GM19193 (cell line): Measurements from ENCODE around the gene DLG5.

Source experiments
- POLR2A ChIP-seq: IDR thresholded peaks from 4 replicates; pipeline ENCODE4 v1.6.1; 2011; ENCODE audit not compliant: insufficient read depth, insufficient read length; ENCODE audit errors: extremely low read depth

DLG5 gene

DNA sequence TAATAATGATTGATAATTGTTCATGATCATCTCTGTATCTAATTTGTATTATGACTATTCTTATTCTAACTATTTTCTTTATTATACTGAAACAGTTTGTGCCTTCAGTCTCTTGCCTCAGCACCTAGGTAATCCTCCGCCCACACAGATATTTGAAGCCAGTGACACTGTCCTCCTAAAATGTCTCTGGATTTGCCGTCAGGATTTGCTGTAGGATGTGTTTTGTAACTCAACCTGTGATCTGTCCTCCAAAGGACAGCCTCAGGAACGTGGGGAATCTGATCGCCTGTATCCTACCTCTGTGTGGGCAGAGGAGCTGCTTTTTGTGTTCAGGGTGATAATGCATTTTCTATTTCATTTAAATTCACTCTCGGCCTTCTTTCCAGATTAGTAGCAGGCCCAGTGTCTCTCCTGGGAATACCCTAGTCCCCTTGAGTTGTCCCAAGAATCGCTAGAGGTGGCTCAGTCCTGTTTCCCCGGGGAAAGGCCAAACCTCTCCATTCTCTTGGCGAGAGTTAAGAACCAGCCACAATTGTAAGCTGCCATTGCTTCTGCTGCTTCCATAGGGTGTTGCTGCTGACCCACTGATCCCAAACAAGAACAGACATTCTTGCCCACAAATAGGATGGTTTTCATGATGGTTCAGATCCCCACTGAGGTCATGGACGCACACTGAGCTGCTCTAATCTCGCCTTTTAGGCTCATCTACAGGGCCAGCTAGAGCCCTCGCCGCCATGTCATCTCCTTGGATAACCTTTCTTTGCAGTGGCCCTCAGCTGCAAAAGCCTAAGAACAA lies 152.7 kb downstream of the DLG5 start:
- TF ChIP-seq POLR2A: no peak

DNA sequence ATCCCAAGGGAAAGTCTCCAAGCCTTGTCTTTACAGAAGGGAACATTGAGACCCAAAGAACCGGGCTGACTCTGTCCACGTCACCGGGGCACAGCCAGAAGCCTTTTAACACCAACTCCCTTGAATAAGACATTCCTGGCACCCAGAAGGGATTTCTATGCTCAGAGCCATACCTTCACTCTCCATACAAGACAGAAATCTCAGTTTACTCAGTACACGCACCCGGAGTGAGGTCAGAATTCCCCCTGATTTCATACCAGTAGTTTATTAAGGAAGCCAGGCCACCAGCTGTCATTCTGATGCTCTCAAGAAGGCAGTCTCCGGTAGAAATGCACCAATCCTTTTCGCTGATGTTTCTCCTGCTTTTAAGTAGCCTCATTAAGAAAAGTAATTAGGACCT lies 154.7 kb downstream of the DLG5 start:
- no peak for TF ChIP-seq POLR2A

DNA sequence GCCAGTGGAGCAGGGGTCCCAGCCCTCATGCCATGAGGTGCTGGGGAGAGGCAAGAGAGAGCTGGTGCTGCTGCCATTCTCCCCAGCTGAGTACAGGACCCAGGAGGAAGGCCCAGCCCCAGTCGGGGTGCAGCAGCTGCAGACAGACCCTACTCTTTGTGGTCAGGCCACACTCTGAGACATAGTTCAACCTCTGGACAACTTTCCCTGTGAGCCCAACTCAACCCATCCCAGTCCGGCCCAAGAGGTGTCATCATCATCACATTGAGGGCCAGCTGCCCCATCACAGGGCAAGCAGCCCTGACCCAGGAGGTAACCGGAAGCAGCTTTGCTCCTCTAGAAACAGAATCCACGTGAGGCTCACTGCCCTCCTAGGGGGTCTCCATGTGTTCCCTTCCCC lies 155.1 kb downstream of the DLG5 start:
- no peak for TF ChIP-seq POLR2A

DNA sequence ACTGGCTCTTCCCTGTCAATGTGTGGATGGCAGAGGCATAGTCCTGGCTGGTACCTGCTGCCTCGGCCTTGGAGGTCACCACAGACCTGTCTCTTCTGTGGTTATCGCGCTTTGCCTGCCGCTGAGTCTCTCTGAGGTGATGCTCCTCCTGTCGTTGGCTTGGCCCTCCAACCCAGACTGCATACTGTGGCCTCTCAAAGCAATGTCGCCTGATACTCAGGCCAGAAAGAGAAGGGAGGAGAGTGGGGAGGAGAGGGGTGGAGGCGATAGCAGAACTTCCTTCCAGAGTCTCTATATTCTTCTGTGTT lies 155.7 kb downstream of the DLG5 start:
- TF ChIP-seq POLR2A: no peak

DNA sequence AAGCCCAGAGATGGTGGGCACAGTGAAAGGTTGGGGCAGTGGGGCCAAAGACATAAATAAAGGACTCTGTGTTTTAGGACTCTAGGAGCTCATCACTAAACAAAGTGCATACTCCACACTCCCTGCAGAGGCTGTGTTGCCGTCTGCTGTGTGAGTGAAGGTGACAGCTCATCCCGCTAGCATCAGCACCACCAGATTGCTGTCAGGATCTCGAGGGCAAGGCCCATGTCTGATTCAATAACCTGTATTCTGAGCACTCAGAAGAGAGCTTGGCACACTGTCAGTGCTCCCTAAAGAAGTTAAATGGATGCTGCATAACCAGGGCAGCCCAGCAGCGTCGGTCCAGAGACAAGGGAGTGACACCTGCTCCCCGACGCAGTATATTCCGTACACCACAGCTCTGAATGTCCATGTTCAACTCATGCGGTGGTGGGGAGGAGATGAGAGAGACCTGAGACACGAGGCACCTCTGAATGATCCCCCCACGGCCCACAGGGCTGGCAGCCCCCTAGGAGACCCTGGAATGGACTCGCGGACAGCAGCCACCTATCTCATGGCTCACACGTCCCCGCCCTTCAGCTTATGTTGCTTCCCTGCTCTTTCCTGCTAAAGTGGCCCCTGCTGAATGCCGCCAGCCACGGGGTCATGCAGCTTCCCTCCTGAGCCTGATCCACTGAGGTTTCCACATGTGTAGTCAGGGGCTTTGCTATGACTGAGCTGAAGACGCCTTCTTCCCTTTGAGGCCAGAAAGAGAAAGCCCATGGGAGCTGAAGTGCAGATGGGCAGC lies 156.3 kb downstream of the DLG5 start:
- no peak for TF ChIP-seq POLR2A

DNA sequence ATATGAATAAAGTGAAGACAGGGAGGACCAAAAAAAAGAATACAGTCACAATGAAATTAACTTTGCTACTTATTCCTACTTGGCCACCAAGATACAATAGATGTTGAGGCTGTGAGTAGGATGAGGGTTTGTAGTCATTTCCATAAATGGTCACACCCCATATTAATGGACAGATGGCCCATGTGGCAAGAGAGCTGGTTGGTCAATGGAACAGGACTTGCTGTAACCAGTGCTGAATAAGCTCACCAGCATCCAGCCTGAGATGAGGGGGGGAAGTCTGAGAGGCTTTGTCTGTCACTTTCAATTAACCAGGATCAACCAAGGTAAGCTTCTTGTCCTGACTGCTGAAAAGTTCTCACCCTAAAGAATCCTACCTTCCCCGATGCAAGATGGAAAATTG lies 158.5 kb downstream of the DLG5 start:
- no peak for TF ChIP-seq POLR2A

DNA sequence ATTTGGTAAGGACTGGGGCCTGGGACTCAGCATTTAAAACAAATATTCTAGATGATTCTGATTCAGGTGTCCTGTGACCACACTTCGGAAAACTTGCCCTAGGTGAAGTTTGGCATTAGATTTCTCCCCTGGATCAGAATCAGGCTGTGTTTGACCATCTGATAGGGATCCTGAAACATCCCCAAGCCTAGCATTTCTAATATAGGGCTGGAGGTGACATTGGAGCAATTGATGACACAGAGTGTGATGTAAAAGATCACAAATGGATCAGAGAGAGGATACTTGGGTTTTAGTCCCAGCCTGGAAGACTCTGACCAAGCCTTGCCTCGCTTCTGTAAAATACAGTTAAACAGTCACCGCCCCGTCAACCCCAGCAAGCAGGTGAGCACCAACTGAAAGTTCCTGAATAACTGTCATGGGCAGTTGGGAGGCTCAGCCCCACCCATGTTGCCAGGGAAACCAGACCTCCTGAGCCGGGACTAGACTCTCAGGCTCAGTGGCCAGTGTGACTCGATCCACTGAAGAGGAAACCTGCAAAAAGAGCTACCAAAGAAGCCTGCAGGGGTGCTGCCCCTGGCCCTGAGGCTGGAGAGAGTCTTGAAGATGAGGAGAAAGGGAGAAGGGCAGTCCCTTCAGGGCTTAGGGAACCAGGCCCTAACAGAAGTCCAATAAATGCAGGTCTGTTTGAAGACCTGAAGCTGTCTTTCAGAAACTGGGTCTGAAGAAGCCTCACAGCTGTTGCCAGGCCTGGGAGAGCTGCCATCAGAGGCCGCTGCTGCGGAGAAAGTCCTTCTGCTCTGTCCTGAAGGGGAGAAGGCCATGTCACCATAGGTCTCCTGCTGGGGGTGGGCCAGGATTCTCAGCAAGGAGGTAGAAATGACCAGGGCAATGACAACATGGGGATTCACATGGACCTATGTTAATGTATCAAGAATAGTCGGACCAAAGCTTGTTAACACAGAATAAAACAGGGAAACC lies 162.8 kb downstream of the DLG5 start:
- no peak for TF ChIP-seq POLR2A

DNA sequence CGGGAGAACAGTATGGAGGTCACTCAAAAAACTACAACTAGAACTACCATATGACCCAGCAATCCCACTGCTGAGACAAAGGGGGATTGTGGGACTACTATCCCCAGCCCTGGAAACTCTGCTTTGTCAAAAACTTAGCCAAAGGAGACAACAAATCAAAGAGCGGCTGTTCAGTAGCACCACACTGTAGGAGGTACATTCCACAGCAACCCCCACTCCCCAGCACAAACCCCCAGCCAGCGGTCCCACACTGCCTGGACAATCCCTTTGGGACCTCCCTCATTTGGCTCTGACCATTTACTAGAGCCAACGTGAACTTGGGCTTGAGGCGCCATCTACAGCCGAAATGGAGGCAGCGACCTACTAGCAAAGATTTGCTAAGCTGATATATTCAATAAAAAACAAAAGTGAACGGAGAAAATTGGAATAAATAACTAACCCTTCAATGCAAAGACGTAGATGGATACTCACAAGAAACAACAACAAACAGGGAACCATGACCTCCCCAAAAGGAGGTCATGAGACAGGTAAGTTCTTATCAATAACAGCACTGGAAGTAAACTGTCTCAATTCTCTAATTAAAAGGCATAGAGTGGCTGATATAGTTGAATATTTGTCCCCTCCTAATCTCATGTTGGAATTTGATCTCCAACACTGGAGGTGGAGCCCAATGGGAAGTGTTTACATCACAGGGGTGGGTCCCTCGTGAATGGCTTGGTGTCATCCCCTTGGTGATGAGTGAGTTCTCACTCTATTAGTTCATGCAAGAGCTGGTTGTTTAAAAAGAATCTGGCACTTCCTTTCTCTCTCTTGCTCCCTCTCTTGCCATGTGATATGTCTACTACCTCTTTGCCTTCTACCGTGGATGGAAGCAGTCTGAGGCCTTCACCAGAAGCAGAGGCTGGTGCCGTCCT lies 170.0 kb downstream of the DLG5 start:
- TF ChIP-seq POLR2A: no peak

DNA sequence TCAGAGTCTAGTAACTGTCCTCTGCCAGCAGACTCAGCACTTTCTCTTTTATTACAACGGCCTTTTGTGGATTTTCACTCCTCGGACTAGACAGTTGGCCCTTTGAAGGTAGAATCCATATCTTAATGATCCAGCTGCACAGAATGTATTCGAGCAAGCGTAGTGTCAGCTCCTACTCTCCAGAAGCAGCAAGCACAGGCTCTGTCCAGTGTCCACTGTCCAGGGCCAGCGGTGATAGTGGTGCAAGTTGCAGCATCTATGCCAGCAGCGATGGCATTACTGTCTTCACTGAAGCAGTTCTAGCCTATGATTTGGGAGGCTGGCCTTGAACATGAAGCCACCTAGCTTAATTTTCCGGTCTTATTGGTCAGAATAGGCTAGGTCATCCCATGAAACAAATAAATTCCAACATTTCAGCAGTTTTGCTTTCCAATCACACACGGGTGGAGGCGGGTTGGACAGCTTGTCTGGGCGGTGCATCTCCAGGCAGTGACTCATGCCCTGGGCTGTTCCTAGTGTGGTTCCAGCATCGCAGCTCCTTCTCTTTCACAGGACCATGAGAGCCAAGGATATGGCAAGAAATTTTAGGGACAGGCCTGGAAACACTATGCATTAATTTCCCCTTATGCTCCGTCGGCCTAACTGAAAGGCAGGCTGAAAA lies 180.4 kb downstream of the DLG5 start:
- TF ChIP-seq POLR2A: no peak

DNA sequence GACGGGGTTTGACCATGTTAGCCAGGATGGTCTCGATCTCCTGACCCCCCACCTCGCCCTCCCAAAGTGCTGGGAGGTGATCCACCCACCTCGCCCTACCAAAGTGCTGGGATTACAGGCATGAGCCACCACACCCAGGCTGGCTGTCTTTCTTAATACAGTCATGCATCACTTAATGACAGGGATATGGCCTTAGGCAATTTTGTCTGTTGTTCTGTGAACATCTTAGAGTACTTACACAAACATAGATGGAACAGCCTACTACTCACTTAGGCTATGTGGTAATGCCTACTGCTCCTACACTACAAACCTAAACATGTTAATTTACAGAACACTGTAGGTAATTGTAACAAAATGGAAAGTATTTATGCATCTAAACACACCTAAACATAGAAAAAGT lies 182.3 kb downstream of the DLG5 start:
- no peak for TF ChIP-seq POLR2A

DNA sequence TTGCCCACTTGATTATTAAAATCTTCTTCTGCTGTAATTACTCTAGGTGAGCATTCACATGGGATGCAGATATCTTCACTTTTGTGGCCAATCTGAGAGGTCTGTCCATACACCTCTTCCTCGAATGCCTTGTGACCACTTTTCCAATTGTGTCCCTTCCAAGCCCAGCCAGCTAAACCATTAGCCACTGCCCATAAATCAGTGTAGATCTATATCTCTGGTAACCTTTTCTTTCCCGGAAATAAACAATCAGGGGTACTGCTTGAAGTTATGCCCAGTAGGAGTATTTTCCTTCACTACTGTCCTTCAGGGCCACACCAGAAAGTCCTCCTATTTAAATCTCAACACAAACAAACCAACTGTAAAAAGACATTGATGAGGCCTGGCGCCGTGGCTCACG lies 184.4 kb downstream of the DLG5 start:
- no peak for TF ChIP-seq POLR2A

DNA sequence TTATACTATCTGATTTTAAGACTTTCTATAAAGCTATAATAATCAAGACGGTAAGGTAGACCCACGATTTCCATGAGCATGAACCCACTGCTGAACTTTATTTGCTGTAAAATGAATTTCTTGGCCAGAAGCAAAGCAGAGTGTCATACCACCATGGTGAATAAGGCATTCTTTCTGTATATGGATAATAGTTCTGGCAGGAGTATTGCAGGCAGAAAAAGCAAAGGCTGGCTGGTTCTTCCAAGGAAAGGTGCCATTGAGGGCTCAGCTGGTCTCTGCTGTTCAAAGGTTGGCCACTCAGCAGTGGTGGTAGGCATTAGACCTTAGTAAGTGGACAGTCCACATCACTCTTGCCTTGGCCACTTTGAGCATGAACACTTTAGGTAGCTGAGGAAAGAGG lies 184.8 kb downstream of the DLG5 start:
- no peak for TF ChIP-seq POLR2A
